Measurements from ENCODE around the gene SH3PXD2A.

Gene SH3PXD2A

DNA sequence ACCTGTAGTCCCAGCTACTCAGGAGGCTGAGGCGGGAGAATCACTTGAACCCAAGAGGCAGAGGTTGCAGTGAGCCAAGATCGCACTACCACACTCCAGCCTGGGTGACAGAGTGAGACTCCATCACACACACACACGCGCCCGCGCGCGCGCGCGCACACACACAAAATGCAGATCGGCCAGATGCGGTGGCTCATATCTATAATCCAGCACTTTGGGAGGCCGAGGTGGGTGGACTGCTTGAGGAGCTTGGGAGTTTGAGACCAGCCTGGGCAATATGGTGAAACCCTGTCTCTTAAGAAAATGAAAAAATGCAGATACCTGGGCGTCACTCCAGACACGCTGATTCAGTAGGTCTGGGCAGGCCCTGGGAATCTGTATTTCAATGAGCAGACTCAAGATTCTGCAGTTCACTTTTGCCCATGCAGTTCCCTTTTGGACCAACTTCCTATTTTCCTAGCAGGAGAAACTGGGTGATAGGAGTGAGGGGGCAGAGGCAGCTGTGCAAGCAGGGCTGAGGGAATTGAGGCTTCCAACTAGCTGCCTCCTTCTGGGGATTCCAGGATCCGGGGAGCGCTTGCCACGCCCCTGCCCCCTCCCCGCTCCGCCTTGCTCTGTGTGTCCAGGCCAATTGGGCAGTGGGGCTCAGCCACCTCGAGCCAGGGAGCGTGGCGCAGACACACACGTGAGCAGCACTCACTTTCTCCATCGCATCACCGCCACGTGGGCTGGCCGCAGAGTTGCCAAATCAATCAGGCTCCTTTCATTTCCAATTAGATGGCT, 173.6 kb downstream of the SH3PXD2A start:
- TF ChIP-seq GATA2 (IDR thresholded peaks at IDR 0.05; ENCODE audit: low read depth, low read length) (no peak), GATA3 (IDR thresholded peaks at IDR 0.05; ENCODE audit: low read depth, low read length) (no peak)

GRCh38 chr10:103680869-103681236, 174.5 kb downstream of the SH3PXD2A start:
- TF ChIP-seq GATA3 (IDR thresholded peaks at IDR 0.05; ENCODE audit: low read depth, low read length) (no peak), GATA2 (IDR thresholded peaks at IDR 0.05; ENCODE audit: low read depth, low read length) (no peak)

DNA sequence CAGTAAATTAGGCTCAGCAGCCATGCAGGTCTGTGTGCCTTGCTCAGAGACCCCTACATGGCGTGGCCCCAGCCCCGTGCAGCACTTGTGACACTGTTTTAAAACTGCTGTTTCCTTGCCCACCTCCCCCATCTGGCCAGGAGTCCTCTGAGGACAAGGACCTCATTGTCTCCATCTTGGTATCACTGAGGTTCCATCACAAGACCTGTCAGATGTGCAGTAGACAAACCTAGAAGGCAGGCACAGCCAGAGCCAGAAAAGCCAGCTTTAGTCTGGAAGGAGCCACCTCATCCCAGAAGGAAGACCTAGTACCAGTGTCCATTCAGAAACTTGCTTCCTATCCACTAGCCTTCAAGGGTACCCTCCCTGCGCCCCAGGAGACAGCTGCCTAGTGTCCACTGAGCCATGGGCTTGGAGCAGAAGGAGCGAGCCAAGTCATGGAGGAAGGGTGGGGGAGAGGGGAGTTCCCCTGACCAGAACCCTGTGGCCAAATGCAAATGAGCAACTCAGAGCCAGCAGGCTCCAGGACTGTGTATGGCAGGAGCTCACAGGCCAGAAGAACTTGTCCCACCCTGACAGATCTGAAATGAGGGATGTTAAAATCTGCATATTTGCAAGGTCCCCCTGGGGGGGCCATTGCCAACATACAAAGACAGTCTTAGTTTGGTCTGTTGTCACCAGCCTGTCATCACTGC, 176.1 kb downstream of the SH3PXD2A start:
- no peak for TF ChIP-seq GATA3 (IDR thresholded peaks at IDR 0.05; ENCODE audit: low read depth, low read length)
- no peak for TF ChIP-seq GATA2 (IDR thresholded peaks at IDR 0.05; ENCODE audit: low read depth, low read length)

DNA sequence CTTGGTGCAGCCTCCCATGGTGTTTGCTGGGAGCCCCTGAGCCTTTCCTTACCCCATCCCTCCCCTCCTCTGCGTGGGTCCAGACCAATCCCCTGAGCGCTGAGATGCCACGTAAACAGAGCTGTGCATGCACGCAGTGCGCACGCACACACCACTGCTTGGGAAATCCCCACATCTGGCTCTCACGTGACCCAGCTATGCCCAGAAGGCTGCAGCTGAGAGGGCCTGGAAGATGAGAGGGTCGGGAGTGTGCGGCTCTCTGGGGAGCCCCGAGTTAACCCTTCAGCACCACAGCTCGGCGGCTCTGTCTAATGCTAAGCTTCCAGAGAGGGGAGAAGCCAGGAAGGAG, 177.2 kb downstream of the SH3PXD2A start:
- TF ChIP-seq GATA3 (IDR thresholded peaks at IDR 0.05; ENCODE audit: low read depth, low read length) (no peak), GATA2 (IDR thresholded peaks at IDR 0.05; ENCODE audit: low read depth, low read length) (no peak)

DNA sequence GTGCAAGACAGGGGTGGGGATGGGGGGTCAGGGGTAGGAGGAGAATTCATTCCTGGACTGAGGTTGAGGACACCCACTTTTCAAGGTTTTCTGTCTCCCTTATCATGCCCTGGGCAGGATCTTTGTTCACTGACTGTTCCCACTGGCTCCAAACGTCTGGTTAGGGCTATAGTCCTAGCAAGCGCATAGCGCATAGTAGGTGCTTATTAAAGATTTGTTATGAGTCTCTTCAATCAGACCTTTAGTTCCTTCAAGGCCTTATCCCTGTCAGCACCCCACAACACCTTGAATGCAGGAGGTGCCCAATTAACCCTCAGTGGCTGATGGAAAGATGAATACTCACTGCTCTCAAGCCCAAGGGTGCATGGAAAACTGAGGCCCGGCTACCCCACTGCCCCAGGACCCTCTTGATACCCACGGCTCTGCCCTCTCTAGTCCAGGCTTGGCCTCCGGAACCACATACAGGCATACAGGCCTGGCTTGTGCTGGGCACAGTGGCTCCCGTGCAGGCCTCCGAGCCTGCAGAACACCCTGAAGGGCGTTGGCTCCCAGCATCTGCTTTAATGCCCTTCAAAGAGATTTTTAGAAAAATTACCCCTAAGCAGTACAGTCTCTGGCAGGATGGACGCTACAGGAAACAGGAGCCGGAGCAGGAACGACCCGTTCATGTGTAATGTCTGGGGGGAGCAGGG, 177.7 kb downstream of the SH3PXD2A start:
- TF ChIP-seq GATA2 (IDR thresholded peaks at IDR 0.05; ENCODE audit: low read depth, low read length) (no peak), GATA3 (IDR thresholded peaks at IDR 0.05; ENCODE audit: low read depth, low read length) (no peak)

DNA sequence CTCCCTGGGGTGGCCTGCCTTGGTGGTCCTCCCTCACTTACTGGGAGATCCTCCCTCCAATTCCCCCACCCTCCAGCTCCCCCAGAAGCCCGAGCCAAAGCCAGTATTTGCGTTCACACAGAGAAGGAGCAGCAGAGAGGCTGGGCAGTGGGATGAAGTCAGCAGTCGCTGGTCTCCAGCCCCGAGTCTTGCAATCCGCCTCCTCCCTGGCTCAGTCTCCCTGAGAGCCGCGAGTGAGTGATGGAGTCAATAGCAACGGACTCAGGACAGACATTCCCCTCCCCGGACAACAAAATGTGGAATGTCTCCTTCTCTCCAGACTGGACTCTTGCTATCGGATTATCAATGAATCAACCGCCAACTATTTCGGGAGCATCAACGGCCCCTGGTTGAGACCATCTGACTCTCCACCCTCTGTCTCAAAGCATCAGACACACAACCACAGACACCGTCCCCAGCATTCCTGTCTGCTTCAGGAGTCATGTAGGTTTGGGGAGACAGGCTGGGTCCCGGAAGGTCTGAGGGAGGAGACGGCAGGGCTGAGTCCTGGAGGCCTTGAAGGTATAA, 178.4 kb downstream of the SH3PXD2A start:
- TF ChIP-seq GATA2 (IDR thresholded peaks at IDR 0.05; ENCODE audit: low read depth, low read length) (no peak), GATA3 (IDR thresholded peaks at IDR 0.05; ENCODE audit: low read depth, low read length) (no peak)

DNA sequence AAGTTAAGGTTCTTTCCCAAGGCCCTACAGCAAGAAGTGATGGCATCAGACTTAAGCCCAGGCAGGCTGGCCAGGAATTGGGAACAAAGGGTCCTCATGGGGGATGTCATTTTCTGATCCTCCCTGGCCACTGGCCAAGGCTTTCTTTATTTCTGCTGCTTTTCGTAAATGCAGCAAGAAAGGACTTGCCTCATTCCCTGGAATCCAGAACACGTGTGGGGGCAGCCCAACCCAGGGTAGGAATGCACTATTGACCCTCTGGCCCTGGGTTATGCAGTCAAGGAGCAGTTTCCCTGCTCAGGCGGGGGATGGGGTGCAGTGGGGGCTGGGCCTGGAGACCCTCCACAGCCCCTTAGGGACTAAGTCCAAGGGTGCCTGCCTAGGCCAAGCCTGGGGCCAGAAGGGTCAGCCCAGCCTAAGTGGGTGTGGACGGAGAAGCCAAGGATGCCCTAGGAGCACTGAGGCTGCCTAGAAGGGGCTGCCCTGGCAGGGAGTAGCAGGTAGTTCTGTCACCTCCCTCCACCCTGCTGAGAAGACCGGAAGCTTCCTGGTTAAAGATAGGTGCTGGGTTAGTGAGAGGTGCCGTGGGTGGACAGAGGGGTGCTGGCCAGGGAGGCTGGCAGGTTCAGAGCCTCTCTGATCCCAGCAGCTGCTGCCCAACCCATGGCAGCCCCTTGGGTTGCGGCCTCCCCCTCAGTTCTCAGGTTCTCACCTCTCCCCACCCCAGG, 179.2 kb downstream of the SH3PXD2A start:
- TF ChIP-seq GATA2 (IDR thresholded peaks at IDR 0.05; ENCODE audit: low read depth, low read length) (no peak), GATA3 (IDR thresholded peaks at IDR 0.05; ENCODE audit: low read depth, low read length) (no peak)

- TF ChIP-seq GATA2 (IDR thresholded peaks at IDR 0.05; ENCODE audit: low read depth, low read length), result no peak
- TF ChIP-seq GATA3 (IDR thresholded peaks at IDR 0.05; ENCODE audit: low read depth, low read length), result no peak
Observed at GRCh38 chr10:103673606-103674005, 181.8 kb downstream of the SH3PXD2A start.

DNA sequence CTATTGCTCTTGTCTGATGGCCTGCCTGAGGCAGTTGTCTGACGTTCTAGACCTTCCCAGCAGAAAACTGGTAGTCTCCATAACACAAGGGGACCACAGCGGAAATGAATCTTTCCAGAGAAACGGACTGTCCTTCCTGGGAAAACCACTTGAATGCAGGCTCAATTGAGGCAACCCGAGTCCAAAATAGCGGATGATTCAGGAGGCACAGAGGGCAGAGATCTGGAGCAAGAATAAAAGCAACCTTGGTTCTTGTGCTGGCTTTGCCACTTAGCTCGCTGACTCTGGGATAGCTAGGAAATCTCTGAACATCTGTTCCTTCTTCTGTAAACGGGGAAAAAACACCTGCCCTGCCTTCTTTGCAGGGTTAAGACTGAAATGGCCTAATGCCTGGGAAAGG, 183.0 kb downstream of the SH3PXD2A start:
- no peak for TF ChIP-seq GATA2 (IDR thresholded peaks at IDR 0.05; ENCODE audit: low read depth, low read length)
- no peak for TF ChIP-seq GATA3 (IDR thresholded peaks at IDR 0.05; ENCODE audit: low read depth, low read length)

GRCh38 chr10:103671126-103671895, 184.1 kb downstream of the SH3PXD2A start:
- TF ChIP-seq GATA2 (IDR thresholded peaks at IDR 0.05; ENCODE audit: low read depth, low read length) (no peak), GATA3 (IDR thresholded peaks at IDR 0.05; ENCODE audit: low read depth, low read length) (no peak)

GRCh38 chr10:103669944-103670343, 185.4 kb downstream of the SH3PXD2A start:
- TF ChIP-seq GATA2 (IDR thresholded peaks at IDR 0.05; ENCODE audit: low read depth, low read length) (no peak), GATA3 (IDR thresholded peaks at IDR 0.05; ENCODE audit: low read depth, low read length) (no peak)

GRCh38 chr10:103669243-103669929, 186.0 kb downstream of the SH3PXD2A start:
- TF ChIP-seq GATA3 (IDR thresholded peaks at IDR 0.05; ENCODE audit: low read depth, low read length) (no peak), GATA2 (IDR thresholded peaks at IDR 0.05; ENCODE audit: low read depth, low read length) (no peak)

Data from SH-SY5Y (cell line).